T-cell (primary cell): ENCODE data around the gene ABCA3. TPM values are rescaled to one million over a fixed set of nuclear protein-coding genes. Genes with fewer than 3 reads are reported as not detected.

Source experiments
- ATAC-seq, 4 experiments: fragments of 200-7000 bp in 3 of 4; fragments of 150-1000 bp in 1 of 4; cut with Tn5 transposase; replicated peaks in 1 of 4; 1 replicate in 3 of 4; 2 replicates in 1 of 4; pipeline ENCODE4 v1.10.0; 2021; ENCODE audit warnings: moderate library complexity in 3 of 4, mild to moderate bottlenecking in 2 of 4, moderate number of reproducible peaks in 1 of 4
- CTCF ChIA-PET, 2 donors: fragments of 300-600 bp; sonication (Branson Sonifier 250); formaldehyde crosslinking; loops; one replicate each; lab custom pipeline; 2022; ENCODE audit warnings: antibody characterized with exemption in 2 of 2; lab: Charles Lee
- POLR2A ChIA-PET, 2 donors: fragments of 300-600 bp; sonication (Branson Sonifier 250); formaldehyde crosslinking; loops; one replicate each; lab custom pipeline; 2022; ENCODE audit warnings: antibody characterized with exemption in 2 of 2; lab: Charles Lee
- DNase-seq, 35 experiments: peaks; one replicate each; pipeline versions ENCODE4 v3.0.0 to v3.0.0-alpha.2; 2013 to 2023
- H3K27ac ChIP-seq: one replicate; pipeline ENCODE4 v1.5.1; 2013; ENCODE audit warnings: low read length
- H3K27me3 ChIP-seq, 2 experiments: replicated peaks in 1 of 2; 1 replicate in 1 of 2; 2 replicates in 1 of 2; pipeline versions ENCODE4 v1.6.1 to v1.7.0; 2013; ENCODE audit warnings: low read length in 1 of 2, mixed read lengths in 1 of 2; ENCODE audit not compliant: control insufficient read depth in 2 of 2, insufficient read depth in 2 of 2; ENCODE audit errors: extremely low read depth in 1 of 2
- H3K36me3 ChIP-seq, 2 donors: 1 replicate in 1 of 2; 2 replicates in 1 of 2; pipeline versions ENCODE4 v1.6.1 to v1.7.0; 2013; ENCODE audit warnings: low read length in 1 of 2; ENCODE audit not compliant: control insufficient read depth in 2 of 2, insufficient read depth in 1 of 2; ENCODE audit errors: extremely low read depth in 1 of 2
- H3K4me1 ChIP-seq, 2 experiments: 1 replicate in 1 of 2; 2 replicates in 1 of 2; pipeline versions ENCODE4 v1.6.1 to v1.7.0; 2013; ENCODE audit warnings: low read length in 2 of 2, mixed read lengths in 1 of 2; ENCODE audit not compliant: insufficient read depth in 2 of 2, control insufficient read depth in 1 of 2; ENCODE audit errors: extremely low read depth in 1 of 2
- H3K4me3 ChIP-seq, 2 donors: 1 replicate in 1 of 2; 2 replicates in 1 of 2; pipeline versions ENCODE4 v1.5.1 to v1.7.0; 2013; ENCODE audit warnings: mild to moderate bottlenecking in 2 of 2, low read length in 1 of 2, moderate library complexity in 1 of 2; ENCODE audit not compliant: control insufficient read depth in 1 of 2; ENCODE audit errors: extremely low read depth in 1 of 2
- H3K9me3 ChIP-seq: 2 replicates; pipeline ENCODE4 v1.7.0; 2013
- H3K27ac Mint-ChIP-seq, 2 donors: one replicate each; pipeline ENCODE4 v1.8.0; 2020 to 2021; ENCODE audit warnings: mild to moderate bottlenecking in 2 of 2, mixed read lengths in 2 of 2
- H3K27me3 Mint-ChIP-seq, 2 donors: one replicate each; pipeline ENCODE4 v1.8.0; 2021 to 2022; ENCODE audit warnings: mixed read lengths in 2 of 2
- H3K36me3 Mint-ChIP-seq: one replicate; pipeline ENCODE4 v1.8.0; 2021; ENCODE audit warnings: mixed read lengths
- H3K4me1 Mint-ChIP-seq, 3 donors: one replicate each; pipeline ENCODE4 v1.8.0; 2020 to 2022; ENCODE audit warnings: mixed read lengths in 3 of 3, mild to moderate bottlenecking in 1 of 3
- H3K4me3 Mint-ChIP-seq, 3 donors: one replicate each; pipeline ENCODE4 v1.8.0; 2020 to 2022; ENCODE audit warnings: mild to moderate bottlenecking in 3 of 3, mixed read lengths in 3 of 3, moderate library complexity in 3 of 3
- H3K9me3 Mint-ChIP-seq, 3 donors: one replicate each; pipeline ENCODE4 v1.8.0; 2020 to 2022; ENCODE audit warnings: mixed read lengths in 3 of 3
- WGBS: methylation state at CpG from one replicate; pipeline ENCODE4 v1.1.5; 2013; ENCODE audit warnings: missing lambda C conversion rate; ENCODE audit not compliant: insufficient coverage; 5-methylcytosine and 5-hydroxymethylcytosine counted together
- total RNA-seq, 35 experiments: library from RNA in 6 of 35; stranded (reverse) in 6 of 35; fragments of 120-200 nt in 1 of 35; gene quantifications; one replicate each; pipeline versions ENCODE4 v1.2.1 to v1.2.4 and lab custom pipeline; 2013 to 2026

Gene ABCA3
- total RNA-seq, 5 donors from 2014 or later (not counting 1 experiment from before 2014, with no cell fraction given): 6.6 to 11.1 (median 9.9) TPM

DNA sequence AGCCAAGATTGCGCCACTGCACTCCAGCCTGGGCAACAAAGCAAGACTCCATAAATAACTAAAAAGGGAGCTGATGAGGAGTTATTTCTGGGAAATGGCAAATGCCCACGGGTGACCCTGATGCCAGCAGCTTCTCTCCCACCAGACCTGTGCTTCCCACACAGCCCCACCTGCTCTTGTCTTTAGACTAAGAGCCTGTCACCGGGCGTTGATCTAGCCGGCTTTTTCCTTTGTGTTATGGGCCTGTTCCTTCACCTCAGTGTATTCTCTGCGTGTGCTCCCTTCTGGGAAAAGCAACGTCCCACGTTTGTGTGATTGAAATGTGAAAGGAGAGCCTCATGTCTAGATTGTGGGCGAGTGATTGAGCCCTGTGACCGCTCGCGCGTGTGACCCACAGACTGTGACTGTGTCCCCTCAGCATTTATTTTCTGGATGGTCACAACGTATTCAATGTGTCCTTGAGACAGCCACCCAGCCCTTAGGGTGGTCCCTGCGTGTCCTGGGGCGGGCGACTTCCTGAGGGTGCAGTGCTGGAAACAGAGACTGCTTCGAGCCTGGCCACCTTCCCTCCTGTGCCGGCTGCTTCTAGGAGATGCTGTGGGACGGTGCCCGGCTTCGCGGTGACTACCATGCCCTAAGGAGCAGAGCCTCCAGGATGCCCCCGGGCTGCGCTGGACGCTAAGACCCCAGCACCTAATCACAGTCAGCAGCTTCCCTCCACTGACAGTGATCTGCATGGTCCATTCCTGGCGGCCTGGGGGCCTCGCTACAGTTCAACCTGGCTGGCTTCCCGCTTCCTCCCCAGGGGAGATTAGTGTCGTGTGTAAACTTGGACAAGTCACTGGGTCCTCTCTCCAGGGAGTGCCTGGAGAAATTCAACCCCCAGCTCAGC, 64.8 kb downstream of the ABCA3 start:
- H3K4me3 ChIP-seq: no peak overlapping the region
- POLR2A ChIA-PET: no interaction called here
- no peaks in the 10 kb centered on the region for H3K9me3 ChIP-seq
- H3K27ac Mint-ChIP-seq: no peak overlapping the region
- H3K9me3 Mint-ChIP-seq: no peaks in the 10 kb centered on the region
- WGBS: 91% methylated on average over 22 of the region's 30 CpGs
- H3K27ac ChIP-seq: no peak overlapping the region
- H3K4me3 Mint-ChIP-seq: no peak overlapping the region
- H3K36me3 ChIP-seq: no peaks in the 10 kb centered on the region
- ATAC-seq (no peak), DNase-seq (no peak)
- H3K27me3 ChIP-seq: no peaks in the 10 kb centered on the region
- peaks cover 0 to 2% of the 10 kb centered on the region in 2 experiments for H3K4me1 ChIP-seq
- no peaks in the 10 kb centered on the region for H3K27me3 Mint-ChIP-seq
- CTCF ChIA-PET: no interaction called here
- H3K36me3 Mint-ChIP-seq: peaks cover under 1% of the 10 kb centered on the region
- H3K4me1 Mint-ChIP-seq: peaks cover 0 to 2% (median 0%) of the 10 kb centered on the region in 3 donors

- Histone ChIP-seq H3K27me3 (no peaks in the 10 kb centered on the region), H3K27ac (no peak overlapping the region), H3K4me1 (peaks cover 4 to 17% of the 10 kb centered on the region in 2 experiments), H3K36me3 (no peaks in the 10 kb centered on the region), H3K4me3 (no peak overlapping the region), H3K9me3 (no peaks in the 10 kb centered on the region)
- DNase-seq (no peak), ATAC-seq (no peak)
- no peaks in the 10 kb centered on the region for H3K9me3 Mint-ChIP-seq
- H3K27me3 Mint-ChIP-seq: no peaks in the 10 kb centered on the region
- H3K27ac Mint-ChIP-seq: no peak overlapping the region
- H3K4me1 Mint-ChIP-seq: peaks cover 8 to 14% (median 10%) of the 10 kb centered on the region in 3 donors
- 93% methylated on average over 9 of the region's 10 CpGs for WGBS
- ChIA-PET POLR2A (interaction anchor here in 1 of 2 donors (0.6 kb wide), 1 partner anchor 206 kb away, joined by 5 read pairs; no protein-coding TSS in a partner anchor), CTCF (no interaction called here)
- H3K4me3 Mint-ChIP-seq: no peak overlapping the region
- H3K36me3 Mint-ChIP-seq: no peaks in the 10 kb centered on the region
Observed at GRCh38 chr16:2273931-2274330, 66.6 kb downstream of the ABCA3 start.

- Histone ChIP-seq H3K27me3 (no peaks in the 10 kb centered on the region), H3K9me3 (no peaks in the 10 kb centered on the region), H3K36me3 (no peaks in the 10 kb centered on the region), H3K27ac (no peak overlapping the region), H3K4me1 (peaks cover 4 to 20% of the 10 kb centered on the region in 2 experiments), H3K4me3 (no peak overlapping the region)
- ChIA-PET CTCF (no interaction called here), POLR2A (no interaction called here)
- ATAC-seq: no peak
- H3K4me1 Mint-ChIP-seq: peaks cover 8 to 14% (median 10%) of the 10 kb centered on the region in 3 donors
- DNase-seq: no peak
- H3K4me3 Mint-ChIP-seq: no peak overlapping the region
- H3K27me3 Mint-ChIP-seq: no peaks in the 10 kb centered on the region
- H3K27ac Mint-ChIP-seq: no peak overlapping the region
- 94% methylated on average over 16 of the region's 16 CpGs for WGBS
- H3K9me3 Mint-ChIP-seq: no peaks in the 10 kb centered on the region
- H3K36me3 Mint-ChIP-seq: no peaks in the 10 kb centered on the region
Observed at GRCh38 chr16:2273484-2273883, 67.0 kb downstream of the ABCA3 start.

- Mint-ChIP-seq H3K27ac (no peak overlapping the region), H3K36me3 (no peaks in the 10 kb centered on the region), H3K4me3 (no peak overlapping the region), H3K9me3 (no peaks in the 10 kb centered on the region), H3K27me3 (no peaks in the 10 kb centered on the region), H3K4me1 (peaks cover 11 to 19% (median 15%) of the 10 kb centered on the region in 3 donors)
- DNase-seq: no peak
- WGBS: 95% methylated on average over 14 of the region's 14 CpGs
- ATAC-seq: no peak
- ChIA-PET CTCF (no interaction called here), POLR2A (no interaction called here)
- H3K27ac ChIP-seq: no peak overlapping the region
- no peak overlapping the region for H3K4me3 ChIP-seq
- no peaks in the 10 kb centered on the region for H3K27me3 ChIP-seq
- no peaks in the 10 kb centered on the region for H3K36me3 ChIP-seq
- H3K4me1 ChIP-seq: peaks cover 4 to 21% of the 10 kb centered on the region in 2 experiments
- no peaks in the 10 kb centered on the region for H3K9me3 ChIP-seq
Observed at GRCh38 chr16:2271848-2272461, 68.6 kb downstream of the ABCA3 start.

DNA sequence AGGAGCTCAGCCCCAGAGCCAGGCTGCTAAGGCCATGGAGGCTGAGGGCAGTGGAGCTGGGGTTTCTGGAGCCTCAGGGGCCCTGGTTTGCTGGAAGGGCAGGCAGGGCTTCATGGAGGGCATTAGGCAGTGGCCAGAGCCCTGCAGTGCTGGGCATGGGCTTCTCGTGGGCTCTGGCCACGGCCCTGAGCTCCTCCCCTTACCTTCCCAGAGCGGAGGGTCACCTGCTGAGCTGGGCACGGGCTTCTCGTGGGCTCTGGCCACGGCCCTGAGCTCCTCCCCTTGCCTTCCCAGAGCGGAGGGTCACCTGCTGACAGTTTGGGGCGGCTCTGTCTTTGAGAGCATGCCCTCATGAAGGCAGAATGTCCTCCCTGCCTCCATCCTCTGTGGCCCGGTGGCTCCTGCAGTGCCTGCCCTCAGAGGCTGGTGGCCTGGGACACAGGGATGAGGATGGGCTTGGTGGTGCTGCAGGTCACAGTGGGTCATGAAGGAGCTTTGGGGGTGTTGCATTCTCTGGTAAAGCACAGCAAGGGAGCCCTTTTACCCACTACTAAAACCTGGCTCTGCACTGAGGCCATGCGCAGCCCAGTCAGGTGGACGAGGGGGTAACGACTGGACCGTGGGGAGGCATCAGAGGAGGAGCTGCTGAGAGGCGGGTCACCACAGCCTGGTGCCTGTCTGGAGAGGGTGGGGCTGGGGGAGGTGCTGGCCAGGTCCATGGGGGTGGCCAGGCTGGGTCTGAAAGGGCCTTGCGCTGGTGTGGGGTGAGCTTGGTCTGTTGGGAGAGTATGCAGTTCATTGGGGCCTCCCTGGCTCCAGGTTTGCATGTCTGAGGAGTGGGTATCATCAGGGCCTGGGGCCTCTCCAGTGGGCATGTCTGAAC, 69.7 kb downstream of the ABCA3 start:
- H3K4me1 Mint-ChIP-seq: peaks cover 22 to 30% (median 27%) of the 10 kb centered on the region in 3 donors
- no peaks in the 10 kb centered on the region for H3K27me3 Mint-ChIP-seq
- DNase-seq (no peak), ATAC-seq (no peak)
- no peaks in the 10 kb centered on the region for H3K36me3 Mint-ChIP-seq
- H3K4me3 Mint-ChIP-seq: no peak overlapping the region
- H3K27ac Mint-ChIP-seq: no peak overlapping the region
- ChIA-PET CTCF (no interaction called here), POLR2A (no interaction called here)
- Histone ChIP-seq H3K27me3 (no peaks in the 10 kb centered on the region), H3K4me3 (no peak overlapping the region), H3K9me3 (no peaks in the 10 kb centered on the region), H3K36me3 (no peaks in the 10 kb centered on the region), H3K27ac (no peak overlapping the region), H3K4me1 (peaks cover 4 to 30% of the 10 kb centered on the region in 2 experiments)
- H3K9me3 Mint-ChIP-seq: no peaks in the 10 kb centered on the region
- 91% methylated on average over 9 of the region's 15 CpGs for WGBS

GRCh38 chr16:2270070-2270462, 70.5 kb downstream of the ABCA3 start:
- Mint-ChIP-seq H3K9me3 (no peaks in the 10 kb centered on the region), H3K4me1 (peaks cover 28 to 38% (median 34%) of the 10 kb centered on the region in 3 donors), H3K4me3 (peak overlapping the region; percentile 92 to 96 (median 94)), H3K27ac (no peak overlapping the region), H3K36me3 (no peaks in the 10 kb centered on the region), H3K27me3 (no peaks in the 10 kb centered on the region)
- no peaks in the 10 kb centered on the region for H3K36me3 ChIP-seq
- ChIA-PET POLR2A (no interaction called here), CTCF (no interaction called here)
- no peaks in the 10 kb centered on the region for H3K27me3 ChIP-seq
- no peak overlapping the region for H3K4me3 ChIP-seq
- WGBS: 100% methylated on average over 4 of the region's 9 CpGs
- no peak for ATAC-seq
- DNase-seq: no peak
- no peak overlapping the region for H3K27ac ChIP-seq
- H3K9me3 ChIP-seq: no peaks in the 10 kb centered on the region
- peaks cover 4 to 35% of the 10 kb centered on the region in 2 experiments for H3K4me1 ChIP-seq
